Endothelial cell of umbilical vein (primary cell): ENCODE results near the gene INHBE. TPM values are rescaled to one million over a fixed set of nuclear protein-coding genes. Genes with fewer than 3 reads are reported as not detected.

Experiments
- BruUV-seq: library from RNA; stranded (reverse); fragments of 400-500 nt; replicated peaks from 2 replicates; lab custom pipeline; 2021; lab: Mats Ljungman, UMichigan
- CTCF ChIA-PET: fragments of 300-600, 350-600 bp; sonication (Branson Sonifier 250); formaldehyde crosslinking; loops from one replicate; lab custom pipeline; 2021; ENCODE audit warnings: antibody characterized with exemption, inconsistent platforms; lab: Charles Lee
- POLR2A ChIA-PET: fragments of 300-600, 350-600 bp; sonication (Branson Sonifier 250); formaldehyde crosslinking; loops from one replicate; lab custom pipeline; 2021; ENCODE audit warnings: antibody characterized with exemption, inconsistent platforms; lab: Charles Lee
- DNase-seq: peaks from one replicate; pipeline ENCODE4 v3.0.0-alpha.2; 2011; ENCODE audit warnings: low read depth, low spot score
- FAIRE-seq: peaks from 2 replicates; lab custom pipeline; 2011; peaks lifted over from hg19 to GRCh38; lab: Jason Lieb, UNC
- H2AFZ ChIP-seq: 2 replicates; pipeline ENCODE4 v1.6.0; 2012; ENCODE audit warnings: low read depth, low read length, control low read depth, inconsistent platforms
- H3K27ac ChIP-seq: 2 replicates; pipeline ENCODE4 v1.5.1; 2011; ENCODE audit warnings: low read depth, mild to moderate bottlenecking, control low read depth, low read length, moderate library complexity; ENCODE audit not compliant: insufficient read depth
- H3K27me3 ChIP-seq, 2 experiments: 2 replicates each; pipeline versions ENCODE4 v1.6.0 to v1.6.1; 2011; ENCODE audit warnings: low read length in 2 of 2, mixed read lengths in 1 of 2; ENCODE audit not compliant: control insufficient read depth in 2 of 2, insufficient read depth in 2 of 2
- H3K36me3 ChIP-seq, 2 experiments: 2 replicates in 1 of 2; 3 replicates in 1 of 2; pipeline ENCODE4 v1.5.1; 2011; ENCODE audit warnings: low read length in 2 of 2, mild to moderate bottlenecking in 1 of 2, moderate library complexity in 1 of 2; ENCODE audit not compliant: control insufficient read depth in 2 of 2, insufficient read depth in 2 of 2; ENCODE audit errors: extremely low read depth in 1 of 2
- H3K4me1 ChIP-seq: 3 replicates; pipeline ENCODE4 v1.5.1; 2011; ENCODE audit warnings: mild to moderate bottlenecking, low read length; ENCODE audit not compliant: control insufficient read depth, insufficient read depth; ENCODE audit errors: extremely low read depth
- H3K4me2 ChIP-seq: 2 replicates; pipeline ENCODE4 v1.6.1; 2011; ENCODE audit warnings: low read length, control low read depth, mixed read lengths; ENCODE audit not compliant: insufficient read depth
- H3K4me3 ChIP-seq, 3 experiments: fragments of 200-600 bp in 1 of 3; sonication (generic), shearing (Covaris generic) in 1 of 3; replicated peaks in 1 of 3; 2 replicates each; pipeline ENCODE4 v1.5.1; 2011 to 2016; ENCODE audit warnings: control low read depth in 3 of 3, low read length in 3 of 3, mild to moderate bottlenecking in 2 of 3, inconsistent platforms in 1 of 3, low read depth in 1 of 3, moderate library complexity in 1 of 3; ENCODE audit not compliant: insufficient read depth in 1 of 3
- H3K79me2 ChIP-seq: 2 replicates; pipeline ENCODE4 v1.6.0; 2012; ENCODE audit warnings: low read length, inconsistent platforms; ENCODE audit not compliant: control insufficient read depth, insufficient read depth
- H3K9ac ChIP-seq: replicated peaks from 2 replicates; pipeline ENCODE3; 2011; ENCODE audit warnings: low read length, control low read depth; ENCODE audit not compliant: insufficient read depth; ENCODE audit errors: extremely low read depth
- H3K9me1 ChIP-seq: replicated peaks from 3 replicates; pipeline ENCODE4 v1.6.0; 2011; ENCODE audit warnings: mild to moderate bottlenecking, low read length; ENCODE audit not compliant: control insufficient read depth, insufficient read depth; ENCODE audit errors: extremely low read depth
- H3K9me3 ChIP-seq: replicated peaks from 2 replicates; pipeline ENCODE4 v1.5.1; 2012; ENCODE audit warnings: low read length, inconsistent platforms; ENCODE audit not compliant: control insufficient read depth, insufficient read depth
- H4K20me1 ChIP-seq: replicated peaks from 2 replicates; pipeline ENCODE3; 2011; ENCODE audit warnings: mild to moderate bottlenecking, low read length; ENCODE audit not compliant: control insufficient read depth, insufficient read depth; ENCODE audit errors: extremely low read depth
- CTCF ChIP-seq, 2 donors: IDR thresholded peaks; 1 replicate in 1 of 2; 2 replicates in 1 of 2; pipeline ENCODE4 v1.5.1; 2011; ENCODE audit warnings: low read length in 2 of 2, mild to moderate bottlenecking in 2 of 2, moderate library complexity in 2 of 2, control low read depth in 1 of 2, inconsistent platforms in 1 of 2, low read depth in 1 of 2; ENCODE audit not compliant: insufficient read depth in 1 of 2; ENCODE audit errors: extremely low read depth in 1 of 2
- EZH2 ChIP-seq: IDR thresholded peaks from 2 replicates; pipeline ENCODE4 v1.6.1; 2012; ENCODE audit warnings: borderline replicate concordance, low read depth, mild to moderate bottlenecking, moderate library complexity, low read length, inconsistent platforms; ENCODE audit not compliant: severe bottlenecking
- FOS ChIP-seq: IDR thresholded peaks from 2 replicates; pipeline ENCODE4 v1.6.1; 2011; ENCODE audit warnings: mild to moderate bottlenecking, low read length, moderate library complexity, borderline replicate concordance; ENCODE audit not compliant: insufficient read depth
- GATA2 ChIP-seq: IDR thresholded peaks from 2 replicates; pipeline ENCODE4 v1.7.0; 2011; ENCODE audit warnings: low read depth, mild to moderate bottlenecking, moderate library complexity, mixed read lengths, low read length; ENCODE audit not compliant: insufficient read length, insufficient read depth
- JUN ChIP-seq: IDR thresholded peaks from 2 replicates; pipeline ENCODE4 v1.6.1; 2011; ENCODE audit warnings: borderline replicate concordance, low read depth; ENCODE audit not compliant: insufficient read length, insufficient read depth
- MAX ChIP-seq: IDR thresholded peaks from 2 replicates; pipeline ENCODE4 v1.6.1; 2011; ENCODE audit not compliant: insufficient read depth, insufficient read length
- MYC ChIP-seq: IDR thresholded peaks from one replicate; pipeline ENCODE4 v1.6.1; 2011; ENCODE audit warnings: mild to moderate bottlenecking, low read depth, low read length
- POLR2A ChIP-seq: IDR thresholded peaks from 2 replicates; pipeline ENCODE4 v1.6.1; 2012; ENCODE audit warnings: low read depth, mild to moderate bottlenecking, control low read depth, low read length
- POLR2AphosphoS5 ChIP-seq: IDR thresholded peaks from 2 replicates; pipeline ENCODE4 v1.6.1; 2012; ENCODE audit warnings: low read depth, mild to moderate bottlenecking, control low read depth, low read length, moderate library complexity; ENCODE audit not compliant: insufficient read depth
- dilution Hi-C: fragments of 300-500 bp; cut with MboI; formaldehyde crosslinking; loops from one replicate; pipeline ENCODE4 v1.15.0; 2019; ENCODE audit warnings: low sequenced_read_pairs; ENCODE audit not compliant: extremely low pct_ligation_motif_present
- intact Hi-C: fragments of 100-400 bp; cut with micrococcal nuclease; formaldehyde crosslinking; loops from one replicate; pipeline ENCODE4 v1.10.0; 2022
- polyA plus RNA-seq, 4 experiments: library from polyadenylated mRNA; depleted of rRNA in 3 of 4; stranded (reverse) in 3 of 4; unstranded in 1 of 4; fragments of >200 nt; gene quantifications; 2 replicates each; pipeline versions ENCODE4 v1.2.1 to v1.2.3, GENCODE V29; 2011 to 2012; ENCODE audit warnings: missing spikeins in 1 of 4
- total RNA-seq: library from RNA; stranded (reverse); gene quantifications from 2 replicates; pipeline ENCODE4 v1.2.3, GENCODE V29; 2021

The INHBE gene
- total and polyA plus RNA-seq, 2 donors (not counting 3 experiments of a cell fraction or from before 2014, with no cell fraction given): not detected

- dilution Hi-C loops: no loop called here
- FAIRE-seq: no peak
These were observed 12.2 kb downstream of the INHBE start for GRCh38 chr12:57467212-57467874.

More at GRCh38 chr12:57467212-57467874, 12.2 kb downstream of the INHBE start:
- Histone ChIP-seq H3K27ac (no peak overlapping the region), H3K4me2 (no peak overlapping the region), H3K9me1 (no peaks in the 10 kb centered on the region), H3K4me3 (no peak overlapping the region), H3K9me3 (no peaks in the 10 kb centered on the region), H3K79me2 (no peaks in the 10 kb centered on the region), H3K36me3 (no peaks in the 10 kb centered on the region), H2AFZ (no peak overlapping the region), H3K4me1 (no peaks in the 10 kb centered on the region), H3K27me3 (peaks cover 16 to 19% of the 10 kb centered on the region in 2 experiments), H4K20me1 (no peaks in the 10 kb centered on the region), H3K9ac (no peak overlapping the region)
- DNase-seq: no peak
- no TSS peak for BruUV-seq
- intact Hi-C loops: no loop called here
- ChIA-PET CTCF (no interaction called here), POLR2A (no interaction called here)
- no peak for TF ChIP-seq MYC
- no peak for TF ChIP-seq EZH2
- TF ChIP-seq CTCF (IDR thresholded peaks at IDR 0.05; ENCODE audit: extremely low read depth in 1 of 2, insufficient read depth in 1 of 2, low read depth in 1 of 2, low read length in 2 of 2): no peak
- TF ChIP-seq FOS: no peak
- TF ChIP-seq JUN: no peak
- TF ChIP-seq POLR2A: no peak
- no peak for TF ChIP-seq MAX
- no peak for TF ChIP-seq POLR2AphosphoS5
- TF ChIP-seq GATA2: no peak
